ENCODE measurements around the gene ASXL1. TPM values are rescaled to one million over a fixed set of nuclear protein-coding genes. Genes with fewer than 3 reads are reported as not detected.

ASXL1 gene
- total and polyA plus RNA-seq, 10 of the 15 experiments (the other 5 are each of a cell fraction or from before 2014, with no cell fraction given): 11.0 to 87.6 (median 56.8) TPM

GRCh38 chr20:32474009-32474716 is 116.0 kb downstream of the ASXL1 start (continued):
- TF ChIP-seq CUX1 (IDR thresholded peaks at IDR 0.05; ENCODE audit: insufficient replicate concordance, low read depth, low read length): no peak
- TF ChIP-seq MYC (IDR thresholded peaks at IDR 0.05; ENCODE audit: insufficient read depth, insufficient read length, insufficient replicate concordance, low read length, severe bottlenecking): no peak

GRCh38 chr20:32474717-32474966 is 116.5 kb downstream of the ASXL1 start:
- no peaks in the 10 kb centered on the region for H3K9me3 ChIP-seq (replicated peaks; ENCODE audit: control insufficient read depth, insufficient read depth, low read length)
- ChIA-PET POLR2A (no interaction called here), CTCF (interaction anchor here (0.8 to 1.3 kb wide), 2 partner anchors 9 to 177 kb away, joined by 3 read pairs; no protein-coding TSS in a partner anchor), SMC1A (ENCODE audit: uncharacterized antibody, unreplicated experiment) (no interaction called here), RAD21 (ENCODE audit: unreplicated experiment) (no interaction called here)
- DNase-seq (ENCODE audit: low read depth, low spot score) (no peak), ATAC-seq (no peak), FAIRE-seq (no peak)
- no peaks in the 10 kb centered on the region; a peak in 1 of 4 replicates for H3K36me3 ChIP-seq (ENCODE audit: control insufficient read depth in 2 of 2, insufficient read depth in 2 of 2, low read length in 1 of 2)
- no peaks in the 10 kb centered on the region for H3K27me3 ChIP-seq (replicated peaks in 1 of 2; ENCODE audit: control insufficient read depth in 2 of 2, insufficient read depth in 2 of 2, low read length in 1 of 2)
- intact Hi-C loops (cut with micrococcal nuclease; ENCODE audit: unreplicated experiment): no loop called here
- no TSS peak for BruUV-seq (replicated peaks)
- in situ Hi-C loops (cut with MboI): no loop called here
- no peak overlapping the region for H3K9ac ChIP-seq (ENCODE audit: control insufficient read depth, insufficient read depth, low read length)
- WGBS (ENCODE audit: insufficient coverage, insufficient replicate concordance, low lambda C conversion rate, missing lambda C conversion rate): 52% methylated on average over 8 of the region's 8 CpGs
- peaks cover 7% of the 10 kb centered on the region for H4K20me1 ChIP-seq (ENCODE audit: control insufficient read depth, insufficient read depth)
- H3K27ac ChIP-seq (ENCODE audit: control insufficient read depth, insufficient read depth): no peak overlapping the region
- H3K4me3 ChIP-seq: no peak overlapping the region
- H3K4me2 ChIP-seq (ENCODE audit: control insufficient read depth, insufficient read depth): no peak overlapping the region; the same call in 1 of the 2 replicates
- H3K79me2 ChIP-seq (ENCODE audit: control insufficient read depth, insufficient read depth, low read length): no peaks in the 10 kb centered on the region
- TF ChIP-seq RBBP5 (conservative IDR thresholded peaks at IDR 0.05) (no peak), CHD2 (IDR thresholded peaks at IDR 0.05; ENCODE audit: borderline replicate concordance, low read depth, low read length) (no peak), ZNF207 (IDR thresholded peaks at IDR 0.05; ENCODE audit: borderline replicate concordance) (no peak), PAX5 (IDR thresholded peaks at IDR 0.05; ENCODE audit: borderline replicate concordance, low read depth, low read length) (no peak), ZNF592 (IDR thresholded peaks at IDR 0.05) (no peak), HDAC2 (IDR thresholded peaks at IDR 0.05) (no peak), STAT3 (IDR thresholded peaks at IDR 0.05; ENCODE audit: low read depth, low read length) (no peak)
- H2AFZ ChIP-seq (ENCODE audit: control insufficient read depth, low read depth, low read length): no peak overlapping the region
- peaks cover 11% of the 10 kb centered on the region for H3K4me1 ChIP-seq (ENCODE audit: control insufficient read depth, insufficient read depth, low read length)
